Activated CD8-positive, alpha-beta T cell treated with anti-CD3 and anti-CD28 coated beads, Interleukin-2, amount 10 ng/mL, durations not matched to agents 7 days and 5 days (primary cell): ENCODE results near the gene CAPN5. TPM values are rescaled to one million over a fixed set of nuclear protein-coding genes. Genes with fewer than 3 reads are reported as not detected.

Experiments
- ATAC-seq: fragments of 150-1000 bp; cut with Tn5 transposase; one replicate; pipeline ENCODE4 v1.10.0; 2021; ENCODE audit warnings: moderate library complexity
- CTCF ChIA-PET: fragments of 350-600 bp; sonication (Branson Sonifier 250); formaldehyde crosslinking; loops from one replicate; lab custom pipeline; 2021; ENCODE audit warnings: antibody characterized with exemption; lab: Charles Lee
- POLR2A ChIA-PET: fragments of 350-600 bp; sonication (Branson Sonifier 250); formaldehyde crosslinking; loops from one replicate; lab custom pipeline; 2021; ENCODE audit warnings: antibody characterized with exemption; lab: Charles Lee
- DNase-seq: peaks from one replicate; pipeline ENCODE4 v3.0.0-alpha.2; 2020
- H3K27ac Mint-ChIP-seq: one replicate; pipeline ENCODE4 v1.8.0; 2021; ENCODE audit warnings: mild to moderate bottlenecking, mixed read lengths
- H3K27me3 Mint-ChIP-seq: one replicate; pipeline ENCODE4 v1.8.0; 2021; ENCODE audit warnings: low read depth, mixed read lengths
- H3K36me3 Mint-ChIP-seq: one replicate; pipeline ENCODE4 v1.8.0; 2021; ENCODE audit warnings: low read depth, mixed read lengths
- H3K4me1 Mint-ChIP-seq: one replicate; pipeline ENCODE4 v1.8.0; 2021; ENCODE audit warnings: low read depth, mixed read lengths
- H3K4me3 Mint-ChIP-seq: one replicate; pipeline ENCODE4 v1.8.0; 2021; ENCODE audit warnings: mild to moderate bottlenecking, mixed read lengths
- H3K9me3 Mint-ChIP-seq: one replicate; pipeline ENCODE4 v1.8.0; 2022; ENCODE audit warnings: mixed read lengths; ENCODE audit not compliant: insufficient read depth
- total RNA-seq, 2 experiments: library from RNA; stranded (reverse); gene quantifications; one replicate each; pipeline ENCODE4 v1.2.3, GENCODE V29; 2021

The CAPN5 gene
- total RNA-seq, 2 experiments from 2014 or later = 1.0 to 1.4 TPM

- Mint-ChIP-seq H3K36me3 (no peaks in the 10 kb centered on the region), H3K27me3 (no peaks in the 10 kb centered on the region), H3K27ac (no peak overlapping the region), H3K9me3 (no peaks in the 10 kb centered on the region), H3K4me1 (peaks cover 4% of the 10 kb centered on the region), H3K4me3 (no peak overlapping the region)
- CTCF ChIA-PET = interaction anchor here (1.1 to 6.9 kb wide), 6 partner anchors 14 to 434 kb away, joined by 3 to 29 read pairs (median 6); partner anchors contain the start of gene MYO7A
- no peak for ATAC-seq
- POLR2A ChIA-PET = no interaction called here
- peak; percentile 54 for DNase-seq
These were observed 46.8 kb downstream of the CAPN5 start for GRCh38 chr11:77113382-77114088.

- Mint-ChIP-seq H3K27ac (no peak overlapping the region), H3K9me3 (no peaks in the 10 kb centered on the region), H3K36me3 (no peaks in the 10 kb centered on the region), H3K27me3 (no peaks in the 10 kb centered on the region), H3K4me1 (peaks cover 4% of the 10 kb centered on the region), H3K4me3 (no peak overlapping the region)
- ChIA-PET POLR2A (no interaction called here), CTCF (interaction anchor here (1.1 to 6.9 kb wide), 4 partner anchors 13 to 434 kb away, joined by 3 to 29 read pairs (median 12); partner anchors contain the start of gene MYO7A)
- ATAC-seq (no peak), DNase-seq (no peak)
These were observed 47.3 kb downstream of the CAPN5 start for GRCh38 chr11:77114089-77114463.

GRCh38 chr11:77115181-77115611, 48.4 kb downstream of the CAPN5 start:
- Mint-ChIP-seq H3K4me1 (peaks cover 4% of the 10 kb centered on the region), H3K36me3 (no peaks in the 10 kb centered on the region), H3K4me3 (no peak overlapping the region), H3K9me3 (no peaks in the 10 kb centered on the region), H3K27ac (no peak overlapping the region), H3K27me3 (no peaks in the 10 kb centered on the region)
- no peak for ATAC-seq
- CTCF ChIA-PET = interaction anchor here (1.0 to 6.9 kb wide), 5 partner anchors 9 to 195 kb away, joined by 3 to 29 read pairs (median 7); partner anchors contain the start of gene MYO7A
- DNase-seq = no peak
- POLR2A ChIA-PET = no interaction called here

GRCh38 chr11:77115956-77116355, 49.2 kb downstream of the CAPN5 start:
- no peak for DNase-seq
- Mint-ChIP-seq H3K27me3 (no peaks in the 10 kb centered on the region), H3K4me3 (no peak overlapping the region), H3K9me3 (no peaks in the 10 kb centered on the region), H3K4me1 (peaks cover 7% of the 10 kb centered on the region), H3K27ac (no peak overlapping the region), H3K36me3 (no peaks in the 10 kb centered on the region)
- ChIA-PET POLR2A (no interaction called here), CTCF (interaction anchor here (1.7 to 6.9 kb wide), 3 partner anchors 11 to 196 kb away, joined by 7 to 29 read pairs (median 19); partner anchors contain the start of gene MYO7A)
- no peak for ATAC-seq

GRCh38 chr11:77117492-77117891, 50.7 kb downstream of the CAPN5 start:
- H3K4me1 Mint-ChIP-seq = peaks cover 10% of the 10 kb centered on the region
- no peaks in the 10 kb centered on the region for H3K27me3 Mint-ChIP-seq
- no peaks in the 10 kb centered on the region for H3K36me3 Mint-ChIP-seq
- ChIA-PET POLR2A (no interaction called here), CTCF (interaction anchor here (0.9 kb wide), 1 partner anchor 70 kb away, joined by 6 read pairs; no protein-coding TSS in a partner anchor)
- H3K27ac Mint-ChIP-seq = no peak overlapping the region
- no peaks in the 10 kb centered on the region for H3K9me3 Mint-ChIP-seq
- no peak for ATAC-seq
- no peak overlapping the region for H3K4me3 Mint-ChIP-seq
- no peak for DNase-seq

GRCh38 chr11:77118086-77118485, 51.3 kb downstream of the CAPN5 start:
- DNase-seq (no peak), ATAC-seq (no peak)
- CTCF ChIA-PET = interaction anchor here (1.6 kb wide), 1 partner anchor 9 kb away, joined by 4 read pairs; no protein-coding TSS in a partner anchor
- Mint-ChIP-seq H3K27me3 (no peaks in the 10 kb centered on the region), H3K4me3 (no peak overlapping the region), H3K27ac (no peak overlapping the region), H3K36me3 (no peaks in the 10 kb centered on the region), H3K9me3 (no peaks in the 10 kb centered on the region), H3K4me1 (peaks cover 10% of the 10 kb centered on the region)
- POLR2A ChIA-PET = no interaction called here

- DNase-seq (no peak), ATAC-seq (no peak)
- POLR2A ChIA-PET = no interaction called here
- peaks cover 10% of the 10 kb centered on the region for H3K4me1 Mint-ChIP-seq
- H3K4me3 Mint-ChIP-seq = no peak overlapping the region
- no peak overlapping the region for H3K27ac Mint-ChIP-seq
- H3K36me3 Mint-ChIP-seq = no peaks in the 10 kb centered on the region
- no peaks in the 10 kb centered on the region for H3K9me3 Mint-ChIP-seq
- no peaks in the 10 kb centered on the region for H3K27me3 Mint-ChIP-seq
- CTCF ChIA-PET = interaction anchor here (1.6 kb wide), 1 partner anchor 8 kb away, joined by 4 read pairs; no protein-coding TSS in a partner anchor
These were observed 52.2 kb downstream of the CAPN5 start for GRCh38 chr11:77118971-77119370.

GRCh38 chr11:77119531-77119936, 52.8 kb downstream of the CAPN5 start:
- POLR2A ChIA-PET = no interaction called here
- no peak overlapping the region for H3K27ac Mint-ChIP-seq
- CTCF ChIA-PET = interaction anchor here (1.6 kb wide), 1 partner anchor 8 kb away, joined by 4 read pairs; no protein-coding TSS in a partner anchor

GRCh38 chr11:77120571-77120970, 53.8 kb downstream of the CAPN5 start:
- POLR2A ChIA-PET = no interaction called here
- Mint-ChIP-seq H3K27ac (no peak overlapping the region), H3K9me3 (no peaks in the 10 kb centered on the region), H3K36me3 (no peaks in the 10 kb centered on the region), H3K4me3 (no peak overlapping the region), H3K27me3 (no peaks in the 10 kb centered on the region), H3K4me1 (peaks cover 10% of the 10 kb centered on the region)
- no peak for DNase-seq
- CTCF ChIA-PET = interaction anchor here (0.9 to 1.2 kb wide), 2 partner anchors 67 to 73 kb away, joined by 3 to 4 read pairs; no protein-coding TSS in a partner anchor
- no peak for ATAC-seq

More at GRCh38 chr11:77119531-77119936, 52.8 kb downstream of the CAPN5 start:
- DNase-seq = no peak
- peaks cover 10% of the 10 kb centered on the region for H3K4me1 Mint-ChIP-seq
- H3K36me3 Mint-ChIP-seq = no peaks in the 10 kb centered on the region
- H3K9me3 Mint-ChIP-seq = no peaks in the 10 kb centered on the region
- ATAC-seq = no peak
- no peaks in the 10 kb centered on the region for H3K27me3 Mint-ChIP-seq
- no peak overlapping the region for H3K4me3 Mint-ChIP-seq

GRCh38 chr11:77121096-77121640, 54.4 kb downstream of the CAPN5 start:
- Mint-ChIP-seq H3K4me1 (peaks cover 11% of the 10 kb centered on the region), H3K36me3 (no peaks in the 10 kb centered on the region), H3K27me3 (no peaks in the 10 kb centered on the region), H3K27ac (no peak overlapping the region), H3K4me3 (no peak overlapping the region), H3K9me3 (no peaks in the 10 kb centered on the region)
- POLR2A ChIA-PET = no interaction called here
- CTCF ChIA-PET = interaction anchor here (0.9 to 1.2 kb wide), 3 partner anchors 30 to 74 kb away, joined by 3 to 5 read pairs (median 4); no protein-coding TSS in a partner anchor
- ATAC-seq = peak; percentile 28
- DNase-seq = no peak

GRCh38 chr11:77121876-77122575, 55.3 kb downstream of the CAPN5 start:
- ATAC-seq (no peak), DNase-seq (no peak)
- H3K4me3 Mint-ChIP-seq = no peak overlapping the region
- no peaks in the 10 kb centered on the region for H3K27me3 Mint-ChIP-seq
- peaks cover 10% of the 10 kb centered on the region for H3K4me1 Mint-ChIP-seq
- H3K27ac Mint-ChIP-seq = no peak overlapping the region
- H3K36me3 Mint-ChIP-seq = no peaks in the 10 kb centered on the region
- CTCF ChIA-PET = interaction anchor here (1.2 to 2.2 kb wide), 3 partner anchors 30 to 75 kb away, joined by 3 to 9 read pairs (median 5); no protein-coding TSS in a partner anchor
- no peaks in the 10 kb centered on the region for H3K9me3 Mint-ChIP-seq
- POLR2A ChIA-PET = no interaction called here
